Glutamatergic neuron (in vitro differentiated cells): ENCODE results near the gene MYBPHL. TPM values are rescaled to one million over a fixed set of nuclear protein-coding genes. Genes with fewer than 3 reads are reported as not detected.

ENCODE experiments used
- DNase-seq: peaks from one replicate; pipeline ENCODE4 v3.0.0; 2022
- H3K27ac Mint-ChIP-seq: one replicate; pipeline ENCODE4 v1.8.0; 2020; ENCODE audit warnings: mild to moderate bottlenecking, mixed read lengths, inconsistent platforms; ENCODE audit not compliant: unreplicated experiment
- H3K27me3 Mint-ChIP-seq: one replicate; pipeline ENCODE4 v1.8.0; 2020; ENCODE audit warnings: mild to moderate bottlenecking, moderate library complexity, mixed read lengths, inconsistent platforms; ENCODE audit not compliant: unreplicated experiment
- H3K36me3 Mint-ChIP-seq: one replicate; pipeline ENCODE4 v1.8.0; 2020; ENCODE audit warnings: mild to moderate bottlenecking, mixed read lengths, inconsistent platforms; ENCODE audit not compliant: unreplicated experiment
- H3K4me1 Mint-ChIP-seq: one replicate; pipeline ENCODE4 v1.8.0; 2020; ENCODE audit warnings: mild to moderate bottlenecking, low read depth, mixed read lengths, inconsistent platforms; ENCODE audit not compliant: unreplicated experiment
- H3K4me3 Mint-ChIP-seq: one replicate; pipeline ENCODE4 v1.8.0; 2020; ENCODE audit warnings: mild to moderate bottlenecking, mixed read lengths, inconsistent platforms; ENCODE audit not compliant: unreplicated experiment
- H3K9me3 Mint-ChIP-seq: one replicate; pipeline ENCODE4 v1.8.0; 2020; ENCODE audit warnings: mild to moderate bottlenecking, moderate library complexity, mixed read lengths, inconsistent platforms; ENCODE audit not compliant: unreplicated experiment
- CTCF ChIP-seq: fragments of 200-600 bp; sonication (generic); IDR thresholded peaks from one replicate; pipeline ENCODE4 v1.5.0; 2021; ENCODE audit not compliant: partially characterized antibody, unreplicated experiment
- total RNA-seq: library from RNA; stranded (reverse); fragmentation: NEBNext Ultra II Directional; extraction: Animal tissue kit (Norgen Biotek cat#: 25700); gene quantifications from one replicate; pipeline ENCODE4 v1.2.1, GENCODE V29; 2021; ENCODE audit not compliant: unreplicated experiment

The MYBPHL gene
- total RNA-seq, 1 donor from 2014 or later = 0.64 TPM

DNA sequence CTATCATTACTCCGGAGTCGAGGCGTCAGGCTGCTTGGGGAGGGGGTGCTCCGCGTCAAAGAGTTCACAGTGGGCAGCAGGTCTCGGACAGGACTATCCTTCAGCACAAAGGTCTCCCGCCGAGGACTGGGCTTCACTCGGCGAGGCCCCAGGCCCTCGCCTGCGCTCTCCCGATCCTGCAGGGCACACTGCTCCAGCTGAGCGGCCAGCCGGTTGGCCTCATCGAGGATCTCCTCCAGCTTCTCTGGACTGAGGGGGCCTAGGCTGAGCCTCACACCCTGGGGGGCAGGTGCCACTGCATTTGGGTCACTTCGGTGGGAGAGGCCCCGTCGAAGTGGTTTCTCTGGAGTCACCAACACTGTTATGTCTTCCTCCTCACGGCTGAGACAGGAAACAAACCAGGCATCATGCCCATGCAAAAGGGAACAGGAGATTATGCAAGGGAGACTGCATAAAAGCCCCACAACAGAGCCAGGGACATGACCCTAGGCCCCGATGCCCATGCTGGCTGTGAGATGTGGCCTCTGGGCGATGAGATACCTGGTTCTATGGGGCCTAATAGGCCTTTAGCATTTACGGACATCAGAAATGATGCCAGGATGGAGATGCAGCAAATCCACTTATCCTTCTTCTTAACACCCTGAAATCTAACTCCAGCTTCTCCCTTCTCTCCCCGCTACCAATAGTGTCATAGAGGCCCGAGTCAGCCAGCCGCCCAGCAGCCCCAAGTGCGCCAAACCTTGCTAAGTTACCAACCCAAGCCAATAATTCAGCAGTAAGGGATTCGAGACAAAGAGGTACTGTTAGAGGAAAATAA is 24.9 kb downstream of the MYBPHL start:
- peak overlapping the region; percentile 30 for H3K27ac Mint-ChIP-seq
- no peak for TF ChIP-seq CTCF
- peaks cover 13% of the 10 kb centered on the region for H3K27me3 Mint-ChIP-seq
- H3K4me1 Mint-ChIP-seq = peaks cover 18% of the 10 kb centered on the region
- H3K9me3 Mint-ChIP-seq = peaks cover 9% of the 10 kb centered on the region
- peak overlapping the region; percentile 100 for H3K4me3 Mint-ChIP-seq
- H3K36me3 Mint-ChIP-seq = no peaks in the 10 kb centered on the region
- DNase-seq = no peak

DNA sequence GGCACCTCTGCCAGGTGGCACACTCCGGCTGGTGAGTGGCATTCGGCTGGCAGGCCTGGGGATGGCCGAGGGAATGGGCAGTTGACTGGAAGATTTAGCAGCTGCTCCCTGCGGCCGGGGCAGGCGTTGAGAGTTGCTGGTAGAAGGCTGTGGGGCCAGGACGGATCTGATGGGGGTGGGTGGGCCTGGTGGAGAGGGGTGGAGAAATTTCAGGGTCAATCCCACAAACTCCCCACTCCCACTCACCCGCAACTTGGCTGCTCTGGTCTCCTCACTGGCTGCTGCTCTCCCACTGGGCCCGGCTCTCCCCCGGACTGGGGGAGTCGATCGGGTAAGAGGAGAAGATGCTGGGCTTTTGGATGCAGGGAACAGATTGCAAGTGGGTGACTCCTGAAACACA is 25.9 kb downstream of the MYBPHL start:
- Mint-ChIP-seq H3K27ac (no peak overlapping the region), H3K36me3 (no peaks in the 10 kb centered on the region), H3K4me3 (peak overlapping the region; percentile 46), H3K27me3 (peaks cover 10% of the 10 kb centered on the region), H3K4me1 (peaks cover 18% of the 10 kb centered on the region), H3K9me3 (peaks cover 9% of the 10 kb centered on the region)
- no peak for DNase-seq
- no peak for TF ChIP-seq CTCF

GRCh38 chr1:109279615-109280278 is 27.1 kb downstream of the MYBPHL start:
- peaks cover 7% of the 10 kb centered on the region for H3K9me3 Mint-ChIP-seq
- H3K4me3 Mint-ChIP-seq = no peak overlapping the region

DNA sequence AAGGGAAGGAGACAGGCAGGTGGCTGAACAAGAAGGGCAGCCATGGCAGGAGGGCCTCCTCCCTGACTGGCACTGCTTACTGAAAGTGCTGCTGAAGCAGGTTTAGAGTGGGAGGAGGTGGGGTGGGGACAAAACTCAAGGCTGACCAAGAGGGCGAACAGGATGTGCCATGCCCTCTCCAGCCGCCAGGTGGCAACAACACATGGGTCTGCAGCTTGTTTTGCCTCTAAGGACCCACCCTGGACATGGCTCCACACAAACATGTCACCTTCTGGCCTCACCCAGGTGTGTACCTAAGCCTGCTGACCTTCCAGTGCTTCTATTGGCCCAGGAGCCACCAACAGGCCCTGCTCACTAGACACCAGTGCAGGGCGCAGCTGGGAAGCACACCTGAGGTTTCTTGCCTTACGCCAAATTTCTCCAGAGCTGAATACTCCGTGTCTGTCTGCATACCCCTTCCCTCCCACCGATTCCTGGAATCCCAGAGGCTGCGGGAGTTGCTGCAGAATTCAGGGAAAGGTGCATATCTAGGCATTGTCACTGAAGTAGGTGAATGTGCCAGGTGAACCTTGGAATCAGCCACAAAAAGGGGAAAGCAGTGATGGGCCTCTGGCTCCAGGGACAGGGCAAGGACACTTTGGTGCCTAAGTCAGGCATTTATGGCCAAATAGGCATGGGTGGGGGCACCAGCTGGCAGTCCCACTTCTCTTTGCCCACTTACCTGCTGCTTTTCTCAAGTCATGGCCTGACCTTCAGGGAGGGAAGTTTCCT is 29.2 kb downstream of the MYBPHL start:
- Mint-ChIP-seq H3K36me3 (no peaks in the 10 kb centered on the region), H3K27ac (peak overlapping the region; percentile 18), H3K9me3 (peaks cover 5% of the 10 kb centered on the region), H3K4me1 (peaks cover 18% of the 10 kb centered on the region), H3K27me3 (peaks cover 5% of the 10 kb centered on the region), H3K4me3 (no peak overlapping the region)
- peak; percentile 91 for DNase-seq
- peak; percentile 97 for TF ChIP-seq CTCF

More at GRCh38 chr1:109279615-109280278, 27.1 kb downstream of the MYBPHL start:
- TF ChIP-seq CTCF = no peak
- Mint-ChIP-seq H3K4me1 (peaks cover 24% of the 10 kb centered on the region), H3K27me3 (peaks cover 7% of the 10 kb centered on the region), H3K27ac (peak overlapping the region; percentile 38), H3K36me3 (no peaks in the 10 kb centered on the region)
- DNase-seq = no peak
